HepG2 (cell line): ENCODE measurements around the gene ARFIP1. TPM values are rescaled to one million over a fixed set of nuclear protein-coding genes. Genes with fewer than 3 reads are reported as not detected.

Experiments used
- ATAC-seq: fragments of 200-7000 bp; cut with Tn5 transposase; 3 replicates; pipeline ENCODE4 v1.9.1; 2020; ENCODE audit warnings: mild to moderate bottlenecking, moderate library complexity
- BruUV-seq: library from RNA; stranded (reverse); fragments of 400-500 nt; replicated peaks from 2 replicates; lab custom pipeline; 2021; lab: Mats Ljungman, UMichigan
- CTCF ChIA-PET: fragments of 300-600 bp; formaldehyde crosslinking; extraction: SDS; loops from one replicate; lab custom pipeline; 2021; ENCODE audit warnings: low total read pairs, inconsistent platforms, low intra/inter-chr PET ratio; lab: Yijun Ruan, JAX
- POLR2A ChIA-PET: fragments of 350-600 bp; sonication (Branson Sonifier 250); formaldehyde crosslinking; loops from one replicate; lab custom pipeline; 2020; ENCODE audit warnings: antibody characterized with exemption, inconsistent platforms; lab: Yijun Ruan, JAX
- DNase-seq: peaks from one replicate; pipeline ENCODE4 v3.0.0-alpha.2; 2015; ENCODE audit warnings: low spot score
- FAIRE-seq: peaks from 3 replicates; lab custom pipeline; 2011; peaks lifted over from hg19 to GRCh38; lab: Jason Lieb, UNC
- H2AFZ ChIP-seq: one replicate; pipeline ENCODE4 v1.6.1; 2011; ENCODE audit warnings: low read length, inconsistent platforms
- H3K27ac ChIP-seq: fragments of 300-600 bp; 3 replicates; pipeline ENCODE4 v1.8.0; 2011; ENCODE audit warnings: mixed run types, mild to moderate bottlenecking, mixed read lengths, low read length, inconsistent platforms; ENCODE audit not compliant: insufficient read depth; ENCODE audit errors: extremely low read length
- H3K27me3 ChIP-seq, 2 experiments: fragments of 200-600 bp in 1 of 2; 2 replicates in 1 of 2; 3 replicates in 1 of 2; pipeline versions ENCODE4 v1.6.0 to v1.8.0; 2011; ENCODE audit warnings: low read length in 2 of 2, mild to moderate bottlenecking in 2 of 2, moderate library complexity in 2 of 2, inconsistent platforms in 1 of 2; ENCODE audit not compliant: insufficient read depth in 2 of 2, control insufficient read depth in 1 of 2
- H3K36me3 ChIP-seq, 2 experiments: fragments of 200-600 bp in 1 of 2; replicated peaks in 1 of 2; 2 replicates in 1 of 2; 3 replicates in 1 of 2; pipeline versions ENCODE4 v1.5.1 to v1.8.0; 2011; ENCODE audit warnings: low read length in 2 of 2, inconsistent platforms in 1 of 2; ENCODE audit not compliant: insufficient read depth in 2 of 2, control insufficient read depth in 1 of 2
- H3K4me1 ChIP-seq: 2 replicates; pipeline ENCODE4 v1.5.1; 2012; ENCODE audit warnings: low read length, inconsistent platforms; ENCODE audit not compliant: insufficient read depth
- H3K4me2 ChIP-seq: 2 replicates; pipeline ENCODE4 v1.6.0; 2011; ENCODE audit warnings: low read depth, low read length, inconsistent platforms
- H3K4me3 ChIP-seq, 3 experiments: fragments of 200-600 bp in 1 of 3; sonication (generic), shearing (Covaris generic) in 1 of 3; replicated peaks in 1 of 3; 2 replicates each; pipeline ENCODE4 v1.5.1; 2011 to 2016; ENCODE audit warnings: low read length in 3 of 3, inconsistent platforms in 2 of 3, low read depth in 2 of 3, mild to moderate bottlenecking in 2 of 3, control low read depth in 1 of 3, mixed read lengths in 1 of 3; ENCODE audit not compliant: insufficient read depth in 1 of 3
- H3K79me2 ChIP-seq: one replicate; pipeline ENCODE4 v1.6.1; 2011; ENCODE audit warnings: low read length, inconsistent platforms; ENCODE audit not compliant: insufficient read depth
- H3K9ac ChIP-seq: 2 replicates; pipeline ENCODE4 v1.6.0; 2011; ENCODE audit warnings: mild to moderate bottlenecking, low read depth, low read length, inconsistent platforms; ENCODE audit not compliant: insufficient read depth
- H3K9me3 ChIP-seq: 2 replicates; pipeline ENCODE4 v1.5.1; 2012; ENCODE audit warnings: mild to moderate bottlenecking, low read length
- H4K20me1 ChIP-seq: 2 replicates; pipeline ENCODE4 v1.6.0; 2011; ENCODE audit warnings: inconsistent platforms, mild to moderate bottlenecking, low read length, moderate library complexity; ENCODE audit not compliant: insufficient read depth
- AKAP8 ChIP-seq: sonication (generic); formaldehyde crosslinking; IDR thresholded peaks from 2 replicates; pipeline ENCODE4 v1.5.1; 2020; ENCODE audit warnings: mild to moderate bottlenecking, missing genetic modification reagents
- CREM ChIP-seq, 2 experiments: sonication (generic) in 1 of 2; formaldehyde crosslinking in 1 of 2; IDR thresholded peaks; 2 replicates each; pipeline versions ENCODE4 v1.4.0 to v1.6.1; 2016 to 2020; ENCODE audit warnings: antibody characterized with exemption in 1 of 2, mild to moderate bottlenecking in 1 of 2, missing genetic modification reagents in 1 of 2
- HNF1B ChIP-seq: sonication (generic); formaldehyde crosslinking; IDR thresholded peaks from 2 replicates; pipeline ENCODE4 v1.5.1; 2020; ENCODE audit warnings: mild to moderate bottlenecking, moderate library complexity, missing genetic modification reagents
- LCORL ChIP-seq, 2 experiments: fragments of 450-650 bp in 1 of 2; sonication (generic) in 1 of 2; formaldehyde crosslinking in 1 of 2; IDR thresholded peaks; 2 replicates each; pipeline versions ENCODE4 v1.5.0 to v1.6.1; 2017 to 2020; ENCODE audit warnings: antibody characterized with exemption in 1 of 2, missing genetic modification reagents in 1 of 2
- MED8 ChIP-seq: sonication (generic); formaldehyde crosslinking; IDR thresholded peaks from 2 replicates; pipeline ENCODE4 v1.8.1; 2023; ENCODE audit warnings: mild to moderate bottlenecking, missing genetic modification reagents; ENCODE audit not compliant: insufficient replicate concordance
- POLR2A ChIP-seq, 2 experiments: IDR thresholded peaks; 2 replicates each; pipeline ENCODE4 v1.6.1; 2011; ENCODE audit warnings: low read depth in 2 of 2, low read length in 2 of 2, mild to moderate bottlenecking in 1 of 2, moderate library complexity in 1 of 2; ENCODE audit not compliant: insufficient read depth in 1 of 2
- RBM22 ChIP-seq: fragments of 200-400 bp; formaldehyde crosslinking; optimal IDR thresholded peaks from 2 replicates; pipeline ENCODE3; 2017; ENCODE audit warnings: mild to moderate bottlenecking, low read length, moderate library complexity
- TMF1 ChIP-seq: sonication (generic); formaldehyde crosslinking; IDR thresholded peaks from 2 replicates; pipeline ENCODE4 v1.8.1; 2022; ENCODE audit warnings: low read depth, missing genetic modification reagents
- TSC22D2 ChIP-seq: sonication (generic); formaldehyde crosslinking; IDR thresholded peaks from 2 replicates; pipeline ENCODE4 v1.5.1; 2020; ENCODE audit warnings: missing genetic modification reagents, mild to moderate bottlenecking, borderline replicate concordance
- ZBTB21 ChIP-seq: sonication (generic); formaldehyde crosslinking; IDR thresholded peaks from 2 replicates; pipeline ENCODE4 v1.4.0; 2020; ENCODE audit warnings: missing genetic modification reagents
- ZMAT5 ChIP-seq: sonication (generic); formaldehyde crosslinking; IDR thresholded peaks from 2 replicates; pipeline ENCODE4 v1.5.0; 2020; ENCODE audit warnings: mild to moderate bottlenecking, low read depth, missing genetic modification reagents, borderline replicate concordance
- ZMYM3 ChIP-seq: sonication (generic); formaldehyde crosslinking; IDR thresholded peaks from 2 replicates; pipeline ENCODE4 v1.5.1; 2020; ENCODE audit warnings: mild to moderate bottlenecking, missing genetic modification reagents
- ZNF598 ChIP-seq: sonication (generic); formaldehyde crosslinking; IDR thresholded peaks from 2 replicates; pipeline ENCODE4 v1.5.1; 2020; ENCODE audit warnings: mild to moderate bottlenecking, missing genetic modification reagents, borderline replicate concordance
- ZNF879 ChIP-seq: sonication (generic); formaldehyde crosslinking; IDR thresholded peaks from 2 replicates; pipeline ENCODE4 v1.8.1; 2023; ENCODE audit warnings: missing genetic modification reagents
- WGBS: methylation state at CpG from one replicate; pipeline ENCODE4 v1.1.6; 2017; ENCODE audit warnings: low lambda C conversion rate; 5-methylcytosine and 5-hydroxymethylcytosine counted together
- in situ Hi-C: cut with HindIII; loops from 2 replicates; pipeline ENCODE4 v1.10.0; 2017; ENCODE audit warnings: low pct_unique_long_range_greater_than_20kb; ENCODE audit not compliant: extremely low pct_ligation_motif_present
- intact Hi-C: fragments of 100-400 bp; cut with micrococcal nuclease; formaldehyde crosslinking; loops from one replicate; pipeline ENCODE4 v1.10.0; 2022; ENCODE audit not compliant: unreplicated experiment
- polyA plus RNA-seq, 8 experiments: library from polyadenylated mRNA; depleted of rRNA in 3 of 8; stranded (reverse) in 7 of 8; unstranded in 1 of 8; fragments of >200 nt; fragmentation: Illumina TruSeq in 4 of 8; extraction: Trizol in 4 of 8; gene quantifications; 2 replicates each; pipeline versions ENCODE4 v1.2.1 to v1.2.3, GENCODE V29; 2011 to 2016; ENCODE audit warnings: low read depth in 4 of 8, missing spikeins in 1 of 8, mixed read lengths in 1 of 8; ENCODE audit not compliant: insufficient read depth in 1 of 8
- total RNA-seq, 5 experiments: library from RNA; depleted of rRNA; stranded (reverse); fragments of >200 nt; fragmentation: Illumina TruSeq; extraction: Trizol; gene quantifications; 2 replicates each; pipeline ENCODE4 v1.2.3, GENCODE V29; 2016; ENCODE audit warnings: low read depth in 1 of 5

Gene ARFIP1
- total and polyA plus RNA-seq, 2 of the 13 experiments (the other 11 are each of a cell fraction or from before 2014, with no cell fraction given), result 9.9 to 27.7 TPM

- no peak for TF ChIP-seq RBM22
- Histone ChIP-seq H4K20me1 (no peaks in the 10 kb centered on the region), H3K4me2 (no peak overlapping the region; the same call in 1 of the 2 replicates), H3K4me3 (no peak overlapping the region; a peak in 1 of 6 replicates), H3K79me2 (no peaks in the 10 kb centered on the region), H3K27me3 (peaks cover 7 to 50% of the 10 kb centered on the region in 2 experiments; a peak in 4 of 5 replicates), H3K36me3 (no peaks in the 10 kb centered on the region), H3K9ac (no peak overlapping the region), H2AFZ (no peak overlapping the region), H3K9me3 (no peaks in the 10 kb centered on the region), H3K27ac (no peak overlapping the region), H3K4me1 (peaks cover 18% of the 10 kb centered on the region)
- intact Hi-C loops, result loop anchor here (5.0 kb wide), 1 partner anchor 189 kb away; no protein-coding TSS in a partner anchor
- BruUV-seq, result no TSS peak
- in situ Hi-C loops, result no loop called here
- DNase-seq (no peak), ATAC-seq (no peak), FAIRE-seq (no peak)
- CTCF ChIA-PET, result no interaction called here
- POLR2A ChIA-PET, result no interaction called here
- WGBS, result 53% methylated on average over 17 of the region's 17 CpGs
Measured at GRCh38 chr4:152938237-152938947, 158.6 kb downstream of the ARFIP1 start.

- WGBS, result 92% methylated on average over 2 of the region's 2 CpGs
- H2AFZ ChIP-seq, result no peak overlapping the region
- H3K4me2 ChIP-seq, result no peak overlapping the region
- no peaks in the 10 kb centered on the region for H3K9me3 ChIP-seq
- no peak overlapping the region for H3K27ac ChIP-seq
- peaks cover 7 to 47% of the 10 kb centered on the region in 2 experiments; a peak in 4 of 5 replicates for H3K27me3 ChIP-seq
- no peak overlapping the region for H3K4me3 ChIP-seq
- TF ChIP-seq ZNF879 (CRISPR knock-in tag) (no peak), ZMAT5 (CRISPR knock-in tag) (no peak), HNF1B (CRISPR knock-in tag) (no peak), AKAP8 (CRISPR knock-in tag) (no peak), CREM (IDR thresholded peaks at IDR 0.05) (no peak), CREM (CRISPR knock-in tag; IDR thresholded peaks at IDR 0.05) (no peak), ZMYM3 (CRISPR knock-in tag) (no peak), TMF1 (CRISPR knock-in tag) (no peak), LCORL (IDR thresholded peaks at IDR 0.05) (no peak), LCORL (CRISPR knock-in tag; IDR thresholded peaks at IDR 0.05) (no peak), ZNF598 (no peak), TSC22D2 (no peak), MED8 (CRISPR knock-in tag) (no peak), ZBTB21 (CRISPR knock-in tag) (no peak), POLR2A (IDR thresholded peaks at IDR 0.05; ENCODE audit: insufficient read depth in 1 of 2, low read depth in 2 of 2, low read length in 2 of 2) (no peak)
- DNase-seq (no peak), ATAC-seq (no peak), FAIRE-seq (no peak)
- no peak overlapping the region for H3K9ac ChIP-seq
- POLR2A ChIA-PET, result no interaction called here
- in situ Hi-C loops, result no loop called here
- H3K79me2 ChIP-seq, result no peaks in the 10 kb centered on the region
- peaks cover 18% of the 10 kb centered on the region for H3K4me1 ChIP-seq
- no peaks in the 10 kb centered on the region for H4K20me1 ChIP-seq
- H3K36me3 ChIP-seq, result no peaks in the 10 kb centered on the region
- CTCF ChIA-PET, result no interaction called here
- intact Hi-C loops, result loop anchor here (5.0 kb wide), 1 partner anchor 188 kb away; no protein-coding TSS in a partner anchor
- no TSS peak for BruUV-seq
Measured at GRCh38 chr4:152939621-152940020, 159.9 kb downstream of the ARFIP1 start.
